Esophagus squamous epithelium (tissue), 4 donors: ENCODE data around the gene STK4.

ENCODE experiments used
- POLR2A ChIP-seq, 4 donors: fragments of 450-650 bp; IDR thresholded peaks; one replicate each; pipeline ENCODE4 v1.6.1; 2017; ENCODE audit warnings: antibody characterized with exemption in 4 of 4, mild to moderate bottlenecking in 4 of 4, moderate library complexity in 3 of 4
- TF ChIP-seq, protein P1 (sequence below), 6 experiments: fragments of 450-650 bp in 4 of 6; fragments of 200-600 bp in 2 of 6; sonication (generic) in 2 of 6; IDR thresholded peaks; one replicate each; pipeline ENCODE4 v1.5.1; 2016 to 2019; ENCODE audit warnings: antibody characterized with exemption in 6 of 6, mild to moderate bottlenecking in 4 of 6, moderate library complexity in 4 of 6

- TF ChIP-seq POLR2A (IDR thresholded peaks at IDR 0.05) = no peak
- TF ChIP-seq, protein P1, sequence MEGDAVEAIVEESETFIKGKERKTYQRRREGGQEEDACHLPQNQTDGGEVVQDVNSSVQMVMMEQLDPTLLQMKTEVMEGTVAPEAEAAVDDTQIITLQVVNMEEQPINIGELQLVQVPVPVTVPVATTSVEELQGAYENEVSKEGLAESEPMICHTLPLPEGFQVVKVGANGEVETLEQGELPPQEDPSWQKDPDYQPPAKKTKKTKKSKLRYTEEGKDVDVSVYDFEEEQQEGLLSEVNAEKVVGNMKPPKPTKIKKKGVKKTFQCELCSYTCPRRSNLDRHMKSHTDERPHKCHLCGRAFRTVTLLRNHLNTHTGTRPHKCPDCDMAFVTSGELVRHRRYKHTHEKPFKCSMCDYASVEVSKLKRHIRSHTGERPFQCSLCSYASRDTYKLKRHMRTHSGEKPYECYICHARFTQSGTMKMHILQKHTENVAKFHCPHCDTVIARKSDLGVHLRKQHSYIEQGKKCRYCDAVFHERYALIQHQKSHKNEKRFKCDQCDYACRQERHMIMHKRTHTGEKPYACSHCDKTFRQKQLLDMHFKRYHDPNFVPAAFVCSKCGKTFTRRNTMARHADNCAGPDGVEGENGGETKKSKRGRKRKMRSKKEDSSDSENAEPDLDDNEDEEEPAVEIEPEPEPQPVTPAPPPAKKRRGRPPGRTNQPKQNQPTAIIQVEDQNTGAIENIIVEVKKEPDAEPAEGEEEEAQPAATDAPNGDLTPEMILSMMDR (IDR thresholded peaks at IDR 0.05) = no peak
Observed at GRCh38 chr20:45017281-45017680, 51.0 kb downstream of the STK4 start.
